ENCODE data around the gene COPA. TPM values are rescaled to one million over a fixed set of nuclear protein-coding genes. Genes with fewer than 3 reads are reported as not detected.
"Not testable (repeated sequence)": the region's sequence is repeated elsewhere in the genome, so short reads cannot be mapped to it uniquely, and the experiment has no call there.

Gene COPA
- 100 to 1,000 TPM; 143 to 177 (median 162) TPM for polyA plus RNA-seq (ENCODE audit: insufficient read length in 4 of 4)

DNA sequence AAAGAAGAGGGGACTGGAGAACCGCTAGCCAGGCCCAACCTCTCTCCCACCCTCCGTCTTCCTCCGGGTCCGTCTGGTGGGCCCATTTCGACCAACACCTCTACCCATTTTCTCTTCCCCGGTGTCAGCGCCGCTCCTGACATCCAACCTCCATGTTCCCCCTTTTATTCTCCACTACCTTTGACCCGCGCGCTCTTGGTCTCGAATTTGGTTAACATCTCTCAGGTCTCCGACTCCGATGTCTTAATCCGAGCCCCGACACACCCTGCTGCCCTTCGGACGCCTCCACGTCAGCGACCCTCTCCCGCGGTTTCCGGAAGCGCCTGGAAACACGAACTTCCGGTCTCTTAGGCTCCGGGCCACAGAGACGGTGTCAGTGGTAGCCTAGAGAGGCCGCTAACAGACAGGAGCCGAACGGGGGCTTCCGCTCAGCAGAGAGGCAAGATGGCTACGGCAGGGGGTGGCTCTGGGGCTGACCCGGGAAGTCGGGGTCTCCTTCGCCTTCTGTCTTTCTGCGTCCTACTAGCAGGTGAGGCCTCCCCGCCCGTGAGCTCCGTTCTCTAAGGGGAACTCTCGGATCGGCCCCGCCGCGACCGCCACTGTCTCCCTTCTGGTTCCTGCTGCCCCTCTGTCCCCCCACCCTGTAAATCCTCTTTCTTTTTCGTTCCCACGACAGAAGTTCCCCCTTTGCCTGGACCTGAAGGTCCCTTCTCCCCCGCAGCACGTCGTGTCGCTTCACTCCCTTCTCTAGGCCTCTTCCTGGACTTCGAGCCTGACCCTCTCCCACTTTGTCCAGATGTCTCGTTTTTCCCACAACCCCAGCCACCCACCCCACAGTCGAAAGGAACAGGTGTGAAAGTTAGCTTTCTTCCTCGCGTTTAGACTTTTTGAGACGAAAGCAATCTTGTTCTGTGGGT lies at the start of gene COPA, which contains the start of gene NCSTN:
COPA (minus strand) TSS at position 298 of the 917 bp plus-strand sequence; CDS start at position 218, 80 bp downstream.
NCSTN (plus strand) TSS at position 431 of the 917 bp plus-strand sequence; CDS start at position 445, 14 bp downstream.
- peak; percentile 82 to 93 (median 91) for DNase-seq (ENCODE audit: low read depth in 4 of 4, low spot score in 3 of 4)

DNA sequence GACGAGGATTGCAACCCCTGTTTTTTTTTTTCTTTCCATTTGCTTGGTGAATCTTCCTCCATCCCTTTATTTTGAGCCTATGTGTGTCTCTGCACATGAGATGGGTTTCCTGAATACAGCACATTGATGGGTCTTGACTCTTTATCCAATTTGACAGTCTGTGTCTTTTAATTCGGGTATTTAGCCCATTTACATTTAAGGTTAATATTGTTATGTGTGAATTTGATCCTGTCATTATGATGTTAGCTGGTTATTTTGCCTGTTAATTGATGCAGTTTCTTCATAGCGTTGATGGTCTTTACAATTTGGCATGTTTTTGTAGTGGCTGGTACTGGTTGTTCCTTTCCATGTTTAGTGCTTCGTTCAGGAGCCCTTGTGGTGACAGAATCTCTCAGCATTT lies 45.4 kb upstream of the COPA start:
- not testable (repeated sequence) for DNase-seq (ENCODE audit: low read depth in 4 of 4, low spot score in 3 of 4)

DNA sequence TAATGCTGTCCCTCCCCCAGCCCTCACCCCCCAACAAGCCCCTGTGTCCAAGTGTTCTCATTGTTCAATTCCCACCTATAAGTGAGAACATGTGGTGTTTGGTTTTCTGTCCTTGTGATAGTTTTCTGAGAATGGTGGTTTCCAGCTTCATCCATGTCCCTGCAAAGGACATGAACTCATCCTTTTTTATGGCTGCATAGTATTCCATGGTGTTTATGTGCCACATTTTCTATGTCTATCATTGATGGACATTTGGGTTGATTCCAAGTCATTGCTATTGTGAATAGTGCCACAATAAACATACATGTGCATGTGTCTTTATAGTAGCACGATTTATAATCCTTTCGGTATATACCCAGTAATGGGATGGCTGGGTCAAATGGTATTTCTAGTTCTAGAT lies 41.8 kb upstream of the COPA start:
- not testable (repeated sequence) for DNase-seq (ENCODE audit: low read depth in 4 of 4, low spot score in 3 of 4)

DNA sequence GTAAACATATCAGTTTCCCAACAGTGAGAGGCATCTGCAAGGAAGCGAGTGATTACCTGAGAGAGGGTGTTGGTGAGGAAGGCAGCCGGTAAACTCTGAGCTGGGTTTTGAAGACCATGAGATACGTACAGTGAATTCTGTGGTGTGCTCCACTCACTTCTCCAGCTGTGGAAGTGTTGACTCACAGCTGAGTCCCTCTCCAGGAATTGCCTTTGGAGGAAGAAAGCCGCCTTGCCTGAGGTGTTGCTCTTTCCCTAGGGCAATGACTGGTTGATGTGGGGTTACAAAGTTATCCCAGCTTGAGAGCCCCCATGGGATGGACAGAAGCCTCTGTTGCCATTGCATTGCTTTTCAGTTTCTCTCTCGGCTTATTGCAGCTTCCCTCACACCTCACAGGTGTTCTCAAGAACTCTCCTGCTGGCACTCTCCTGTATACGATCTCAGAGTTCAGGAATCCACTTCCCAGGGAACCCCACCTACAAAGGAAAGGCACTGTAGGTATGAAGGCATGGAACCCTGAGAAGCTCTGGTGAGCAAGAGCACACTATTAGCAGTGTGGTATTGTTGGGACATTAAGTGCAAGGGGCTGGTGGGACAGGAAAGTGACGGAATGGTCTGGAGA lies 34.6 kb upstream of the COPA start:
- DNase-seq (ENCODE audit: low read depth in 4 of 4, low spot score in 3 of 4): no peak

DNA sequence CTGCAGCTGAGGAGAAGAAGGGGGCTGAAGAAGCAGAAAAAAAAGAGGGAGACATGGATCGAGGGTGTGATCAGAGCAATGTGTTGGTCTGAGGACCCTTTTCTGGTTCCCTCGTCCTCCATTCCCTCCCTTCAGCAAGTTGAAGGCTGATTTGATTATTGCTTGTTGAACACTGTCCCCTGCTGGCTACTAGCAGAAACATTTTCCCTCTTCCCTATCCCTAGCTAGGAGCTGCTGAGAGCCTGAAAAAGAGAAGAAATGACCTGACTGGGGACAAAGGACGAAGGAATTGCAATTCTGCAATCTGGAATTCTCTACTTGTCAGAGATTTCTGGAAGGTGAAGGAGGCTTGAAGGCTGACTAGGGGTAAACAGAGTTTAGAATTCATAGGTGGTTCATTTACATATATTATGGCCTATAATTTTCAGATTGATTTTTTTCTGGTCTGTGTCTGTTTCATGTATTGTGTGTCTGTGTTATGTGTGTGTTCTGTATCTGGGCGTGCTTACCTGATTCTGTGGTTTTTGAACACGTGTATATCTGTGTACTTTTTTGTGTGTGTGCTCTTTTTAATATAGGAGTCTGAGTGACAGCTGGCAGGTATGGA lies 33.6 kb upstream of the COPA start:
- peak in 3 of 4 donors; percentile 38 to 49 (median 39) for DNase-seq (ENCODE audit: low read depth in 4 of 4, low spot score in 3 of 4)

DNA sequence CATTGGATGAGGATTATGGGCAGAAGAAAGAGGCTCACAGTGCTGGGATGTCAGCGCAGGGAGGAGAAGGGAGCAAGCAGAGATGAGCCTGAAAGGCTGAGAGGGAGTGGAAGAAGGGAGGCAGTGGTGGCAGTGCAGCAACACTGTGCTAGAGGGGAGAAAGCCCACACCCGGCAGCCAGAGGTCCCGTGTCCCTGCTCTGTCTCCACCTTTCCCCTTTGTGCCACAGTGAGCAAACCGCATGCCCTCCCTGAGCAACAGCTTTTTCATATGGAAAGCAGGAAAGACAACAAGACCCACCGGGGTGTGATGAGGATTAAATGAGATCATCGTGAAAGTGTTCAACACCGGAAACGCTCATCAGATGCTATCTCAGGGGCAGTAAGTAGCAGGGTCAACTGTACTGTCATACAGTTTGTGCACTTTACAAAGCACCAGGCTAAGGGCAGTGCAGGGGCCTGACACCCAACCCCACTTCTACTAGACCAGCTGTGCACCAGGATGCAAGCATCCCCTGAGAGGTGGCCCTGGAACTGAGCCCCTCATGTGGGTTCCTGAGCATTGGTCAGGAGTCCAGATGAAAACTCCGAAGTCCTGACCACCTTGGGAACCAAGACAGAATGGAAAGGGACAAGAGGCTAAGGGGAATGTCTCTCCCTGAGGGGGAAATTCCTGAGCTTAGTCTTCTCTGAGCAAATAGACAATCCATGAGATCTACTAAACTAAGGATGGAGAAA lies 32.9 kb upstream of the COPA start:
- no peak for DNase-seq (ENCODE audit: low read depth in 4 of 4, low spot score in 3 of 4)

DNA sequence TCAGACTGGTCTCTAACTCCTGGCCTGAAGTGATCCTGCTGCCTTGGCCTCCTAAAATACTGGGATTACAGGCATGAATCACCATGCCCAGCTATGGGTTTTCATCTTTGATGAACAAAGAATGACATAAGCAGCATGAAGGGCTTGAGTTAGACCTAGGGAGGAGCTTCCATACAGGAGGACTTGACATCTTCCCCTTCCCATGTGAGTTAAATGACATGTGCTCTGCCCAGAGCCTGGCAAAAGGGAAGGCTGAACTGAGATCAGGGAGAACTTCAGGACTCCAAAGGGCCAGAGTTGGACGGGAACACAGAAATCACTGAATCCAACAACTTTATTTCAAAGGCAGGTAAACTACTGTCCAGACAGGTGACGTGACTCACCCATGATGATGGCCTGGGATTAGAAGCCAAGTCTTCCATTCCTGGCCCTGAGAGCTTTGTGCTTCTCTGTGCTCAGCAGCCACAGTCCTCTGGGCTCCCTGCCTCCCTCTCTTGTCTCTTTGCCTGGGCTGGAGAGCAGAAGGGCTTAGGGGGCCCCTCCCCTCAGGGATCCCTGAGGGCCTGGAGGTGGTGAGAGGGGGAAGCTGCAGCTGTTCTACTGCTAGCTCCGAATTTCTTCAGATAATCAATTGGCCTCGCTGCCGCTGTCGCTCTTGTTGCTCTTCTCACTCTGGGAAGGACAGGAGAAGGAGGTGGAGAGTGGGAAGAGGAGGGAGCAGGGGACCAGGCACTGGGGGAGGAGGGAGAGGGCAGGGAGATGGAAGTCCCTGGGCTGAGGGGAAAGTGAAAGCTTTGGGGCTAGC lies 31.5 kb upstream of the COPA start:
- no peak for DNase-seq (ENCODE audit: low read depth in 4 of 4, low spot score in 3 of 4)

DNA sequence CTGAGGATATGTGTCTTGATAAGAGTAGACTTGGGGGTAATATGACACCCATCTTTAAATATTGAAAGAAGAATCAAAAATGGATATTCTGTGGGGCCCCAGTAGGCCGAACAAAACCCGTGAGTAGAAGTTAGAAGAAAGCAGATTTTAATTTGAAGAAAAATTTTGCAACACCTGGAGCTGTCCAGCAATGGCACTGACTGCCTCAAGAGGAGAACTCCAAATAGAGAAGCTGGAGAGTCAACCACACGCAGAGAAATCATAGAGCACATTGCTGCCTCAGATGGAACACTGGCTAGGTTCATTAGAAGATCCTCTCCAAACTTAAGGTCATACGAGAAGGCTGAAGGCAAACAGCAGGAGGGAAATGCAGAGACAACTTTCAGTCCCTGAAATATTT lies 30.6 kb upstream of the COPA start:
- no peak for DNase-seq (ENCODE audit: low read depth in 4 of 4, low spot score in 3 of 4)

DNA sequence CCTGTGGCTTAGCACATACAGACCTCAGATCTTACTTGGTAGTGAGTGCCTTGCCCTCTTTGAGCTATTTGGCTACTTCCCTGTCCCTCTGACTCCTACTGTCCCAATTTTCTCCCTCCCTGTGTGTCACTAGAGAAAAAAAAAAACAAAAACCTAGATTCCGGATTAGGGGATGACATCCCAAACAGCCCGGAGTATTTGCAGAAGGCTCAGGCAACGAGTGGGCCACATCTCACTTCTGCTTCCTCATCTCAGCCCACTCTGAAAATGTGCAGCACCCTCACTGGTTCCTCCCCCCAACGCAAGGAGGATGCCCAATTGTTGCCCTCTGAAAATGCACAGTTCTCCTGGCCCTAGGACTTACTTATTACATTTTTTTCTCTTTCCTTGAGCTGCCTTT lies 28.7 kb upstream of the COPA start:
- DNase-seq (ENCODE audit: low read depth in 4 of 4, low spot score in 3 of 4): no peak

DNA sequence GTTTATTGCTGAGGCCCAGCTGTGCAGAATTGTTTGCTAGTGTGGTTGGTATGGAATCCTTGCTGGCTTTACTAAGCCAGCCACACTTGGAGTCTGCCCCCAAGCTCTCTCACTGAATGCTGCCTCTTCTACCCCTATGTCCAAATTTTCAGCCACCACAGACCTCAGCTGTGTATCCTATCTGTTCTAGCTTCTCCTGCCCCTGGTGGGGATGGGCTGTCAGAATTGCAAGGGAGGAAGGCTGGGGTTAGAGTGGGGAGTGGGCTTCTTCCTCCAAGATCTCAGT lies 28.2 kb upstream of the COPA start:
- DNase-seq (ENCODE audit: low read depth in 4 of 4, low spot score in 3 of 4): no peak

DNA sequence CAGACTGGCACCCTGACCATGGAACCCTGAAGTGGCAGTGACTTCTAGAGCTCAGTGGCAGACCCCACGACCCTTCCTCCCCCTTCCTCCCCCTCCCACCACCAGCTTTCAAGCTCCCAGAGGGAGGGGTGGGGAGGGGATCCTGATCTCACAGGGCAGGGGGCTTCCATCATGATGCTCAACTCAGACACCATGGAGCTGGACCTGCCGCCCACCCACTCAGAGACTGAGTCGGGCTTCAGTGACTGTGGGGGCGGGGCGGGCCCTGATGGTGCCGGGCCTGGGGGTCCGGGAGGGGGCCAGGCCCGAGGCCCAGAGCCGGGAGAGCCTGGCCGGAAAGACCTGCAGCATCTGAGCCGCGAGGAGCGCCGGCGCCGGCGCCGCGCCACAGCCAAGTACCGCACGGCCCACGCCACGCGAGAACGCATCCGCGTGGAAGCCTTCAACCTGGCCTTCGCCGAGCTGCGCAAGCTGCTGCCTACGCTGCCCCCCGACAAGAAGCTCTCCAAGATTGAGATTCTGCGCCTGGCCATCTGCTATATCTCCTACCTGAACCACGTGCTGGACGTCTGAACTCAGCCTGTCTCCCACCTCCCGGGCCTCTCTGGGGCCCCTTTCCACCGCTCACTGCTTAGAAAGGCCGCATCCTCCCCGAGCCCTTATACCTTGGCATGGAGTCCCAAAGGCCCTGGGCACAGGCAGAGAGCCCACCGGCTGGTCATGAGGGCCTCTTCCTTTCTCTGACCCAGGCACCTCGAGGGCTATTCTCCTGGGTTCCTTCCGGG lies 27.7 kb upstream of the COPA start:
- no peak for DNase-seq (ENCODE audit: low read depth in 4 of 4, low spot score in 3 of 4)

DNA sequence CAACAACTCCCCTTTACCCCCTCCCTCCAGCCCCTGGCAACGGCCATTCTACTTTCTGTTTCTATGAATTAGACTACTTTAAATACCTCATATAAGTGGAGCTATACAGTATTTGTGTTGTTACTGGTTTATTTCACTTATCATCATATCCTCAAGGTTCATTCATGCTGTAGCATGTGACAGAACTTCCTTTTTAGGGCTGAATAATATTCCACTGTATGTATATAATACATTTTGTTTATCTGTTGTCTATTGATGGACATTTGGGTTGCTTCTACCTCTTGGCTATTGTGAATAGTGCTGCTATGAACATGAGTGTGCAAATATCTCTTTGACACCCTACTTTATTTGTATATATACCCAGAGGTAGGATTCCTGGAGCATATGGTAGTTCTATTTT lies 26.0 kb upstream of the COPA start:
- DNase-seq (ENCODE audit: low read depth in 4 of 4, low spot score in 3 of 4): no peak

DNA sequence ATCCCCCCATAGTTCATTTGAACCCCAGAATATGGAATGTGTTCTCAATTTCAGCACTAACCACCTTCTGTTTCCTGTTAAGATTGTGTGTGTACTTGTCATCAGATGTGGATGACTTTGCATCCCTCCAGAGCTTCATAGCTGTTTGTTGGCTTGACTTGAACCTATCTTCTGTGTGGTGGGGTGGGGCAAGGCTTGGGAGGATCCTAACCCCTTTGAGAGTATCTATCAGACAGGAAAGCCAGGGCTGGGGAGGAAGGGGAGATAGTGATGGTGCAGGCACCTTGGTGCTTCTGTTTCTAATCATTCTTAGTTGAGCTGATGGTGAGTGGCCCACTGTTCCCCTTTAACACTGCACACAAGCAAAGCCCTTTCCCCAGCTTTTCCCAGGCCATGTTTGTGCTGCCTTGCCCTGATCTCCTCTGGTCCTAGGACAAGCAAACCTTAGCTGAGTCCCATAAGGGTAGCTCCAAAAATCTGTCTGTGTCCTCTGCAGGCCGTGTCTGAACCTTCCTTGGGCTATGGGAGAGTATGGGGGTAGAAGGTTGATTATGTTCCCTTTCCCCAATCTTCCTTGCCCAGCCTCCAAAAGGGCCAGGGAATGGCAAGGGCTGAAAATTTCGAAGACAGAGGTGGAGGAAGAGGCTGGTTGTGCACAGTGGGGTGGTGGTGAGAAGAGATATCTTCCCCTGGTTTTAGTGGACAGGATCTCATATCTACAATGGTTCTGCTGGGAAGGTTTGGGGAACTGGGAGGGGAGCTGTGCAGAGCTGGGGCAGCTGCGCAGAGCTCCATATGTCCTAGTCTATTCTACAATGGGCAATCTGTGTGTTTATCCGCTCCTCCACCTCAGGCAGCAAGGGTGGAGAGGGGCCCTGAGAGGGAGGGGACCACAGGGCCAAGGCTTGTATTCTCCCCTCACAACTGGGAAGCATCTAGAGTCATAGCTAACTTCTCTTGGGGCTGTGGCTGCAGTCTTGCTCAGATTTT lies 25.2 kb upstream of the COPA start:
- no peak for DNase-seq (ENCODE audit: low read depth in 4 of 4, low spot score in 3 of 4)

DNA sequence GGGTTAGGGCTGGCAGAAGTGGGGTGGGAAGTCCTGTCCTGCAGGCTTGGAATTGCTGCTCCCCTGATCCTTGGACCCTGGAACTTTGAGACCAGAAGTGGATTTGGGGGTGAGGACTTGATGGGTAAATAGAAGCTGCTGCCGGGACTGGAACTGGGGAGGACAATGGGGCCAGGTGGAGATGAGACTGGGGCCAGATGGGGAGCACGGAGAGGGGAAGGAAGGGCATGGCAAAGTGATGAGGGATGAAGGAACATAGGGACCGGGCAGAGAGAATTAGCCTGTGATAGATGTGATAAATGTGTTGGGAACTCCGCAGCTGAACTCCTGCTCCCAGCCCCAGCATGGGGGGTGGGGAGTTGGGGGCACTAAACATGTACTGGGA lies 24.5 kb upstream of the COPA start:
- DNase-seq (ENCODE audit: low read depth in 4 of 4, low spot score in 3 of 4): no peak

DNA sequence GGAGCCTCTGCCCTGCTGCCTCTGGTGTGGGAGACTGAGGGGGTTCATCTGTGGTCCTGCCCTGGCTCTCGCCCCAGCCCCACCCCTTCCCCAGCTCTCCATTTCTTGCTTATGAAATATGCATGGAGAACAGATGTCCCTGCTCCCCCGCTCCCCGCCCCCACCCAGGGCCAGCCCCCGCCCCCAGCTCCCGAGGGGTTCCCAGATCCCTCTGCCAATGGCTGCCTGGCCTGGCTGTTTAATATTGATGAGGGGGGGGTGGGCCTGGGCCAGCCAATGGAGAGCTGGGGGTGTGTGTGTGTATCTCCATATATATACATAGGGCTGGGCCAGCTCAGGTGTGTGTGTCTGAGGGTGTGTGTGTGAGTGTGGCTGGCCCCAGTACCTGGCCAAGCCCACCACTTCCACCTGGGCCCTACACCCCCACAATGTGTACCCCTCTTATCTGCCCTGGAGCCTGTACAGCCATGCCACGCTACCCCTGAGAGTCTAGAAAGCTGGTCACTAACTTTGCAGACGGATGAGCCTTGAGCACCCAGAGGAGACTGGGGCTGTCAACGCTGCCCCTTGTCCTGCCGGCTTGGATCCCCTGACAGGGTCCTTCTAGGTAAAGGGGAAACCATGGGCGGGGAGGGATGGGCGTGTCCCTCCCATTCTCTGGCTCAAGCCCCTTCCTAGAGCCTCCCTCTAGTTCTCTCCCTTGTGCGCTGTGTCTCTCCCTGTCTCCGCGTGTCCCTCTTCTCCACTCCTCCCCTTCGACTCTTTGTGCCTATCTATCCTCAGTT lies 23.9 kb upstream of the COPA start, which contains the start of gene NHLH1:
NHLH1 (plus strand) TSS at position 341 of the 785 bp plus-strand sequence. CDS start 3,661 bp downstream, outside the sequence.
- no peak for DNase-seq (ENCODE audit: low read depth in 4 of 4, low spot score in 3 of 4)

DNA sequence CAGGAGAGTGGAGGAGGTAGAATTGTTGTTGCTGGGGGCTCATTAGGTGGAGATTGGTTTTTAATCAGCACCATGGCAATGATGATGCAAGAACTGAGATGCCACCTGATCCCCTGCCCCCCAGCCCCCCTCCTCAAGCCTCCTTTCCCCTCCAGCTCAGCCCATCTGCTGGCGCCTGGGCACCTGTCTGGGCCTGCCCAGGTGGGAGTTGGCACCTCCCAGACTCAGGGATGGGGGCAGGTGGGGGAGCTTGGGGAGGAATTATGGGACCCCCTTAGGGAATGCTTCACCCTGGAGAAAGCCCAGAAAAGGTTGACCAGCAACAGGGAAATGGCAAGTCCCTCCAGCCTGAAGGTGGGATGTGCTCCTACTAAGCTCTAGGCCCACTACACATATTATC lies 22.3 kb upstream of the COPA start:
- no peak for DNase-seq (ENCODE audit: low read depth in 4 of 4, low spot score in 3 of 4)
